WTC11 (cell line): ENCODE results near the gene SRGAP1. TPM values are rescaled to one million over a fixed set of nuclear protein-coding genes. Genes with fewer than 3 reads are reported as not detected.

ENCODE experiments used
- ATAC-seq: fragments of 200-7000 bp; cut with Tn5 transposase; 2 replicates; pipeline ENCODE4 v1.10.0; 2021; ENCODE audit warnings: mild to moderate bottlenecking, moderate library complexity
- CTCF ChIA-PET: fragments of 300-600 bp; sonication (Branson Sonifier 250); formaldehyde crosslinking; loops from one replicate; lab custom pipeline; 2021; ENCODE audit warnings: antibody characterized with exemption; lab: Charles Lee
- POLR2A ChIA-PET: fragments of 350-600 bp; sonication (Branson Sonifier 250); formaldehyde crosslinking; loops from one replicate; lab custom pipeline; 2021; ENCODE audit warnings: antibody characterized with exemption; lab: Charles Lee
- DNase-seq: peaks from one replicate; pipeline ENCODE4 v3.0.0; 2021; ENCODE audit warnings: low spot score
- H3K27ac Mint-ChIP-seq: 2 replicates; pipeline ENCODE4 v1.8.0; 2021; ENCODE audit warnings: mixed read lengths
- H3K27me3 Mint-ChIP-seq: 2 replicates; pipeline ENCODE4 v1.8.0; 2021; ENCODE audit warnings: low read depth, mild to moderate bottlenecking, moderate library complexity, mixed read lengths
- H3K36me3 Mint-ChIP-seq: 2 replicates; pipeline ENCODE4 v1.8.0; 2021; ENCODE audit warnings: mixed read lengths
- H3K4me1 Mint-ChIP-seq: 2 replicates; pipeline ENCODE4 v1.8.0; 2022; ENCODE audit warnings: mixed read lengths
- H3K4me3 Mint-ChIP-seq: 2 replicates; pipeline ENCODE4 v1.8.0; 2021; ENCODE audit warnings: mild to moderate bottlenecking, moderate library complexity, mixed read lengths
- H3K9me3 Mint-ChIP-seq: 2 replicates; pipeline ENCODE4 v1.8.0; 2021; ENCODE audit warnings: mixed read lengths
- ATF1 ChIP-seq: sonication (generic); formaldehyde crosslinking; IDR thresholded peaks from 2 replicates; pipeline ENCODE4 v1.8.1; 2023; ENCODE audit warnings: mild to moderate bottlenecking, moderate library complexity, missing genetic modification reagents
- FOXP1 ChIP-seq: sonication (generic); formaldehyde crosslinking; IDR thresholded peaks from 2 replicates; pipeline ENCODE4 v1.8.0; 2022; ENCODE audit warnings: missing genetic modification reagents, mild to moderate bottlenecking, moderate library complexity, borderline replicate concordance
- JAZF1 ChIP-seq: fragments of 250-450 bp; sonication (Bioruptor Pico); IDR thresholded peaks from 2 replicates; pipeline ENCODE4 v1.9.0; 2021; ENCODE audit warnings: moderate library complexity, mild to moderate bottlenecking, inconsistent platforms
- JUN ChIP-seq: sonication (generic); formaldehyde crosslinking; IDR thresholded peaks from 2 replicates; pipeline ENCODE4 v1.8.0; 2023; ENCODE audit warnings: mild to moderate bottlenecking, missing genetic modification reagents
- NFATC4 ChIP-seq: fragments of 250-450 bp; sonication (Bioruptor Pico); IDR thresholded peaks from 2 replicates; pipeline ENCODE4 v1.9.0; 2021; ENCODE audit warnings: mild to moderate bottlenecking
- NFYB ChIP-seq: sonication (generic); formaldehyde crosslinking; conservative IDR thresholded peaks from 2 replicates; pipeline ENCODE4 v1.8.0; 2022; ENCODE audit warnings: low read depth, missing genetic modification reagents
- NR1H2 ChIP-seq: sonication (generic); formaldehyde crosslinking; IDR thresholded peaks from 2 replicates; pipeline ENCODE4 v1.9.0; 2021; ENCODE audit warnings: mild to moderate bottlenecking, moderate library complexity, missing genetic modification reagents
- NR2C2 ChIP-seq: sonication (generic); formaldehyde crosslinking; IDR thresholded peaks from 2 replicates; pipeline ENCODE4 v1.8.0; 2022; ENCODE audit warnings: mild to moderate bottlenecking, missing genetic modification reagents
- SMAD4 ChIP-seq: sonication (generic); formaldehyde crosslinking; IDR thresholded peaks from 2 replicates; pipeline ENCODE4 v1.8.0; 2022; ENCODE audit warnings: mild to moderate bottlenecking, missing genetic modification reagents
- TCF7 ChIP-seq: sonication (generic); formaldehyde crosslinking; IDR thresholded peaks from 2 replicates; pipeline ENCODE4 v1.8.0; 2022; ENCODE audit warnings: mild to moderate bottlenecking, low read depth, missing genetic modification reagents, moderate library complexity
- TEAD1 ChIP-seq: sonication (generic); formaldehyde crosslinking; IDR thresholded peaks from 2 replicates; pipeline ENCODE4 v1.8.0; 2022; ENCODE audit warnings: mild to moderate bottlenecking, missing genetic modification reagents
- ZBTB21 ChIP-seq: sonication (generic); formaldehyde crosslinking; IDR thresholded peaks from 2 replicates; pipeline ENCODE4 v1.8.1; 2023; ENCODE audit warnings: mild to moderate bottlenecking, missing genetic modification reagents, borderline replicate concordance
- ZNF232 ChIP-seq: sonication (generic); formaldehyde crosslinking; IDR thresholded peaks from 2 replicates; pipeline ENCODE4 v1.8.0; 2022; ENCODE audit warnings: mild to moderate bottlenecking, missing genetic modification reagents
- ZNF317 ChIP-seq: sonication (generic); formaldehyde crosslinking; IDR thresholded peaks from 2 replicates; pipeline ENCODE4 v1.8.1; 2023; ENCODE audit warnings: low read depth, mild to moderate bottlenecking, moderate library complexity, missing genetic modification reagents, borderline replicate concordance
- total RNA-seq: library from RNA; stranded (reverse); gene quantifications from 3 replicates; pipeline ENCODE4 v1.2.3, GENCODE V29; 2021
- TF ChIP-seq, protein P1 (sequence below): sonication (generic); formaldehyde crosslinking; IDR thresholded peaks from 2 replicates; pipeline ENCODE4 v1.8.0; 2022; ENCODE audit warnings: mild to moderate bottlenecking, missing genetic modification reagents
- TF ChIP-seq, protein P2 (sequence below): fragments of 250-450 bp; sonication (Bioruptor Pico); IDR thresholded peaks from 2 replicates; pipeline ENCODE4 v2.1.2; 2022; ENCODE audit warnings: mild to moderate bottlenecking, moderate library complexity
- TF ChIP-seq, protein P3 (sequence below): sonication (generic); formaldehyde crosslinking; IDR thresholded peaks from 2 replicates; pipeline ENCODE4 v1.8.1; 2023; ENCODE audit warnings: mild to moderate bottlenecking, missing genetic modification reagents, moderate library complexity
- TF ChIP-seq, protein P4 (sequence below): sonication (generic); formaldehyde crosslinking; IDR thresholded peaks from 2 replicates; pipeline ENCODE4 v1.8.0; 2022; ENCODE audit warnings: mild to moderate bottlenecking, missing genetic modification reagents
- TF ChIP-seq, protein P5 (sequence below): fragments of 250-450 bp; sonication (Bioruptor Pico); IDR thresholded peaks from 2 replicates; pipeline ENCODE4 v1.9.0; 2021; ENCODE audit warnings: mild to moderate bottlenecking, borderline replicate concordance
- TF ChIP-seq, protein P6 (sequence below): sonication (generic); formaldehyde crosslinking; IDR thresholded peaks from 2 replicates; pipeline ENCODE4 v1.8.0; 2023; ENCODE audit warnings: mild to moderate bottlenecking, missing genetic modification reagents

Gene SRGAP1
- total RNA-seq, 1 experiment from 2014 or later, result 10.3 TPM

DNA sequence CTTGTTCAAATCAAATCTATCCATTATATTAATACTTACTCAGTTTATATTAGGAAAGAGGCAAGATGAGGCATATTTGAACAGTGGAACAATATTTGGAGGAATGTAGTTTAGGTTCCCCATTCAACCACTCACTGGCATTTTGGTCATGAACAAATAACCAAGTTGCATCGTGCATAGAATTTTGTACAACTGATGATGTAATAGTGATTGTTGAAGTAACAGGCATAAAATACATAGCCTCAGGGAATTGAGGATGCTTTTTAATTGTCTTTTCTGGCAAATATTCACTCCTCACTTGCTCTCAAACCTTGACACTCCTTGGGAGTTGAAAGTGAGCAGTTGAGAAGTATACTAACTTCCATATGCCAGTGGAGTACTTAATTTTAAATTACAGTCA, 175.2 kb downstream of the SRGAP1 start:
- DNase-seq, result no peak
- Mint-ChIP-seq H3K4me3 (no peak overlapping the region), H3K27me3 (no peaks in the 10 kb centered on the region), H3K36me3 (no peaks in the 10 kb centered on the region), H3K27ac (no peak overlapping the region), H3K4me1 (peaks cover 13% of the 10 kb centered on the region), H3K9me3 (no peaks in the 10 kb centered on the region)
- ChIA-PET POLR2A (no interaction called here), CTCF (no interaction called here)
- no peak for TF ChIP-seq NR2C2 (CRISPR knock-in tag)
- no peak for TF ChIP-seq NR1H2 (CRISPR knock-in tag)
- no peak for TF ChIP-seq NFATC4
- TF ChIP-seq ZNF232 (CRISPR knock-in tag), result no peak
- no peak for TF ChIP-seq NFYB
- TF ChIP-seq FOXP1 (CRISPR knock-in tag), result no peak
- TF ChIP-seq, protein P1, sequence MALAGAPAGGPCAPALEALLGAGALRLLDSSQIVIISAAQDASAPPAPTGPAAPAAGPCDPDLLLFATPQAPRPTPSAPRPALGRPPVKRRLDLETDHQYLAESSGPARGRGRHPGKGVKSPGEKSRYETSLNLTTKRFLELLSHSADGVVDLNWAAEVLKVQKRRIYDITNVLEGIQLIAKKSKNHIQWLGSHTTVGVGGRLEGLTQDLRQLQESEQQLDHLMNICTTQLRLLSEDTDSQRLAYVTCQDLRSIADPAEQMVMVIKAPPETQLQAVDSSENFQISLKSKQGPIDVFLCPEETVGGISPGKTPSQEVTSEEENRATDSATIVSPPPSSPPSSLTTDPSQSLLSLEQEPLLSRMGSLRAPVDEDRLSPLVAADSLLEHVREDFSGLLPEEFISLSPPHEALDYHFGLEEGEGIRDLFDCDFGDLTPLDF, result no peak
- TF ChIP-seq, protein P2, sequence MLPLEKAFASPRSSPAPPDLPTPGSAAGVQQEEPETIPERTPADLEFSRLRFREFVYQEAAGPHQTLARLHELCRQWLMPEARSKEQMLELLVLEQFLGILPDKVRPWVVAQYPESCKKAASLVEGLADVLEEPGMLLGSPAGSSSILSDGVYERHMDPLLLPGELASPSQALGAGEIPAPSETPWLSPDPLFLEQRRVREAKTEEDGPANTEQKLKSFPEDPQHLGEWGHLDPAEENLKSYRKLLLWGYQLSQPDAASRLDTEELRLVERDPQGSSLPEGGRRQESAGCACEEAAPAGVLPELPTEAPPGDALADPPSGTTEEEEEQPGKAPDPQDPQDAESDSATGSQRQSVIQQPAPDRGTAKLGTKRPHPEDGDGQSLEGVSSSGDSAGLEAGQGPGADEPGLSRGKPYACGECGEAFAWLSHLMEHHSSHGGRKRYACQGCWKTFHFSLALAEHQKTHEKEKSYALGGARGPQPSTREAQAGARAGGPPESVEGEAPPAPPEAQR (CRISPR knock-in tag), result no peak
- TF ChIP-seq ATF1 (CRISPR knock-in tag), result no peak
- no peak for ATAC-seq

DNA sequence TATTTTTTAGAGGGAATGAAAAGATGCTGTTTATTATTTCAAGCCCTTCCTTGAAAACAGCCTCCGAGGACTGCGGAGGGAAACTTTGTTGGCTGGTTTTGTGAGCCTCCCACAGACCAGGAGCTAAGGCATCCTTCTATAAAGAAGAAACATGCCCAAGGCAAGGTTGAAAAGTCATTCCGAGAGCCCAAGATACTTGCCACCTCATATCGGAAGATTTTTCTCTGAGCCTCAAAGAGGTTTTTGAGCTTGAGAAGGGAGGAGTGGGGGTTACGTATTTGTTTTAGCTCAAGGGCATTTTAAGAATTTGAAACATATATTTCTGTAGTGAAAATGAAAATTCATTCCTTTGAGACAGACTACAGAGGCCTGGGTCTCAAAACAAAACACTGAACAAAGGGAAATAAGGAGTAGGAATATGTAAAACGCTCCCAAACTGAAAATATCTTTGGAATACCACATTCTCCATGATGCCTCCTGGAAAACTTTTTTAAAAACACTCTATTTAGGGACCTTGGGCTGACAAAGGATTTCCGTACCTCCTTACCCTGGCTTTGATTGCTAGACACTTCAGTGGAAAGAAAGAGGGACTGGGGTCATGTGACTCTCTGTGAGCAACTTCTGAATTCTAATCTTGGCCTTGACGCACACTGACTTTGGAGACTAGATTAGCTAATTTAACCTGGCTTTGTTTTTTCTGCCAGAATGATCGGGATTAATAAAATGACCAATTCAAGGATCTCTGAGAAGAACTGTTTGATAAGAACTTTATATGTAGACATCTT, 180.9 kb downstream of the SRGAP1 start:
- ATAC-seq, result no peak
- DNase-seq, result no peak
- Mint-ChIP-seq H3K4me1 (peaks cover 13% of the 10 kb centered on the region), H3K27me3 (no peaks in the 10 kb centered on the region), H3K4me3 (no peak overlapping the region), H3K27ac (no peak overlapping the region), H3K36me3 (no peaks in the 10 kb centered on the region), H3K9me3 (no peaks in the 10 kb centered on the region)
- CTCF ChIA-PET, result no interaction called here
- TF ChIP-seq, protein P3, sequence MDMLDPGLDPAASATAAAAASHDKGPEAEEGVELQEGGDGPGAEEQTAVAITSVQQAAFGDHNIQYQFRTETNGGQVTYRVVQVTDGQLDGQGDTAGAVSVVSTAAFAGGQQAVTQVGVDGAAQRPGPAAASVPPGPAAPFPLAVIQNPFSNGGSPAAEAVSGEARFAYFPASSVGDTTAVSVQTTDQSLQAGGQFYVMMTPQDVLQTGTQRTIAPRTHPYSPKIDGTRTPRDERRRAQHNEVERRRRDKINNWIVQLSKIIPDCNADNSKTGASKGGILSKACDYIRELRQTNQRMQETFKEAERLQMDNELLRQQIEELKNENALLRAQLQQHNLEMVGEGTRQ (CRISPR knock-in tag), result peak; percentile 15; the same call in 1 of the 2 replicates
- TF ChIP-seq JAZF1 (CRISPR knock-in tag), result no peak
- no peak for TF ChIP-seq TCF7
- POLR2A ChIA-PET, result no interaction called here

DNA sequence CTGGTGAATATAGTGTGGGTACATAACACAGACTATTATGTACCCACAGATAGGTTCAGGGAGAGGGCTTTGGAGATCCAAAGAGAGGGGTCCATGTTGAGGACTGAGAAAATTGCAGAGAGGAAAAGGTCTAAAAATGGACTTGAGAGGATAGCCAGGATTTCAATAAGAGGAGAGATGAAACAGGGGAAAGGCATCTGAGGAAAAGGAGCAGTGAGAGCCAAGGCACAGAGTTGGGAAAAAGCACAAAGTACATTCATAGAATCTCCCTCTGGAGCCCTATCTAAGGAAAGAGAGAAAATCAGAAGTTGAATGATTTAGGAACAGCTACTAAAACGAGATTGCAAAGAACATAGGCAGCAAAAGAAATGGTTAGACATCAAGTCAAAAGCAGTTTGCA, 182.8 kb downstream of the SRGAP1 start:
- ChIA-PET CTCF (no interaction called here), POLR2A (no interaction called here)
- Mint-ChIP-seq H3K36me3 (peaks cover 12% of the 10 kb centered on the region), H3K4me1 (peaks cover 3% of the 10 kb centered on the region; the same call in 1 of the 2 replicates), H3K9me3 (peaks cover 12% of the 10 kb centered on the region), H3K27ac (no peak overlapping the region), H3K4me3 (no peak overlapping the region), H3K27me3 (no peaks in the 10 kb centered on the region)
- no peak for DNase-seq
- no peak for ATAC-seq
- no peak for TF ChIP-seq JUN (CRISPR knock-in tag)
- TF ChIP-seq SMAD4 (CRISPR knock-in tag), result no peak
- no peak for TF ChIP-seq TEAD1
- TF ChIP-seq ZBTB21 (CRISPR knock-in tag), result no peak
- TF ChIP-seq, protein P4, sequence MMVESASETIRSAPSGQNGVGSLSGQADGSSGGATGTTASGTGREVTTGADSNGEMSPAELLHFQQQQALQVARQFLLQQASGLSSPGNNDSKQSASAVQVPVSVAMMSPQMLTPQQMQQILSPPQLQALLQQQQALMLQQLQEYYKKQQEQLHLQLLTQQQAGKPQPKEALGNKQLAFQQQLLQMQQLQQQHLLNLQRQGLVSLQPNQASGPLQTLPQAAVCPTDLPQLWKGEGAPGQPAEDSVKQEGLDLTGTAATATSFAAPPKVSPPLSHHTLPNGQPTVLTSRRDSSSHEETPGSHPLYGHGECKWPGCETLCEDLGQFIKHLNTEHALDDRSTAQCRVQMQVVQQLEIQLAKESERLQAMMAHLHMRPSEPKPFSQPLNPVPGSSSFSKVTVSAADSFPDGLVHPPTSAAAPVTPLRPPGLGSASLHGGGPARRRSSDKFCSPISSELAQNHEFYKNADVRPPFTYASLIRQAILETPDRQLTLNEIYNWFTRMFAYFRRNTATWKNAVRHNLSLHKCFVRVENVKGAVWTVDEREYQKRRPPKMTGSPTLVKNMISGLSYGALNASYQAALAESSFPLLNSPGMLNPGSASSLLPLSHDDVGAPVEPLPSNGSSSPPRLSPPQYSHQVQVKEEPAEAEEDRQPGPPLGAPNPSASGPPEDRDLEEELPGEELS (CRISPR knock-in tag), result no peak
- TF ChIP-seq, protein P5, sequence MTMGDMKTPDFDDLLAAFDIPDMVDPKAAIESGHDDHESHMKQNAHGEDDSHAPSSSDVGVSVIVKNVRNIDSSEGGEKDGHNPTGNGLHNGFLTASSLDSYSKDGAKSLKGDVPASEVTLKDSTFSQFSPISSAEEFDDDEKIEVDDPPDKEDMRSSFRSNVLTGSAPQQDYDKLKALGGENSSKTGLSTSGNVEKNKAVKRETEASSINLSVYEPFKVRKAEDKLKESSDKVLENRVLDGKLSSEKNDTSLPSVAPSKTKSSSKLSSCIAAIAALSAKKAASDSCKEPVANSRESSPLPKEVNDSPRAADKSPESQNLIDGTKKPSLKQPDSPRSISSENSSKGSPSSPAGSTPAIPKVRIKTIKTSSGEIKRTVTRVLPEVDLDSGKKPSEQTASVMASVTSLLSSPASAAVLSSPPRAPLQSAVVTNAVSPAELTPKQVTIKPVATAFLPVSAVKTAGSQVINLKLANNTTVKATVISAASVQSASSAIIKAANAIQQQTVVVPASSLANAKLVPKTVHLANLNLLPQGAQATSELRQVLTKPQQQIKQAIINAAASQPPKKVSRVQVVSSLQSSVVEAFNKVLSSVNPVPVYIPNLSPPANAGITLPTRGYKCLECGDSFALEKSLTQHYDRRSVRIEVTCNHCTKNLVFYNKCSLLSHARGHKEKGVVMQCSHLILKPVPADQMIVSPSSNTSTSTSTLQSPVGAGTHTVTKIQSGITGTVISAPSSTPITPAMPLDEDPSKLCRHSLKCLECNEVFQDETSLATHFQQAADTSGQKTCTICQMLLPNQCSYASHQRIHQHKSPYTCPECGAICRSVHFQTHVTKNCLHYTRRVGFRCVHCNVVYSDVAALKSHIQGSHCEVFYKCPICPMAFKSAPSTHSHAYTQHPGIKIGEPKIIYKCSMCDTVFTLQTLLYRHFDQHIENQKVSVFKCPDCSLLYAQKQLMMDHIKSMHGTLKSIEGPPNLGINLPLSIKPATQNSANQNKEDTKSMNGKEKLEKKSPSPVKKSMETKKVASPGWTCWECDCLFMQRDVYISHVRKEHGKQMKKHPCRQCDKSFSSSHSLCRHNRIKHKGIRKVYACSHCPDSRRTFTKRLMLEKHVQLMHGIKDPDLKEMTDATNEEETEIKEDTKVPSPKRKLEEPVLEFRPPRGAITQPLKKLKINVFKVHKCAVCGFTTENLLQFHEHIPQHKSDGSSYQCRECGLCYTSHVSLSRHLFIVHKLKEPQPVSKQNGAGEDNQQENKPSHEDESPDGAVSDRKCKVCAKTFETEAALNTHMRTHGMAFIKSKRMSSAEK (CRISPR knock-in tag), result no peak
- no peak for TF ChIP-seq ZNF317 (CRISPR knock-in tag)
- TF ChIP-seq, protein P6, sequence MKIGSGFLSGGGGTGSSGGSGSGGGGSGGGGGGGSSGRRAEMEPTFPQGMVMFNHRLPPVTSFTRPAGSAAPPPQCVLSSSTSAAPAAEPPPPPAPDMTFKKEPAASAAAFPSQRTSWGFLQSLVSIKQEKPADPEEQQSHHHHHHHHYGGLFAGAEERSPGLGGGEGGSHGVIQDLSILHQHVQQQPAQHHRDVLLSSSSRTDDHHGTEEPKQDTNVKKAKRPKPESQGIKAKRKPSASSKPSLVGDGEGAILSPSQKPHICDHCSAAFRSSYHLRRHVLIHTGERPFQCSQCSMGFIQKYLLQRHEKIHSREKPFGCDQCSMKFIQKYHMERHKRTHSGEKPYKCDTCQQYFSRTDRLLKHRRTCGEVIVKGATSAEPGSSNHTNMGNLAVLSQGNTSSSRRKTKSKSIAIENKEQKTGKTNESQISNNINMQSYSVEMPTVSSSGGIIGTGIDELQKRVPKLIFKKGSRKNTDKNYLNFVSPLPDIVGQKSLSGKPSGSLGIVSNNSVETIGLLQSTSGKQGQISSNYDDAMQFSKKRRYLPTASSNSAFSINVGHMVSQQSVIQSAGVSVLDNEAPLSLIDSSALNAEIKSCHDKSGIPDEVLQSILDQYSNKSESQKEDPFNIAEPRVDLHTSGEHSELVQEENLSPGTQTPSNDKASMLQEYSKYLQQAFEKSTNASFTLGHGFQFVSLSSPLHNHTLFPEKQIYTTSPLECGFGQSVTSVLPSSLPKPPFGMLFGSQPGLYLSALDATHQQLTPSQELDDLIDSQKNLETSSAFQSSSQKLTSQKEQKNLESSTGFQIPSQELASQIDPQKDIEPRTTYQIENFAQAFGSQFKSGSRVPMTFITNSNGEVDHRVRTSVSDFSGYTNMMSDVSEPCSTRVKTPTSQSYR (CRISPR knock-in tag), result no peak
